Endothelial cell of umbilical vein (primary cell): ENCODE data around the gene FAAP100. TPM values are rescaled to one million over a fixed set of nuclear protein-coding genes. Genes with fewer than 3 reads are reported as not detected.
A peak's percentile ranks its signal among the peaks of the same experiment; 100 is the strongest.

Experiments
- BruUV-seq: library from RNA; stranded (reverse); fragments of 400-500 nt; replicated peaks from 2 replicates; lab custom pipeline; 2021; lab: Mats Ljungman, UMichigan
- CTCF ChIA-PET: fragments of 300-600, 350-600 bp; sonication (Branson Sonifier 250); formaldehyde crosslinking; loops from one replicate; lab custom pipeline; 2021; ENCODE audit warnings: antibody characterized with exemption, inconsistent platforms; lab: Charles Lee
- POLR2A ChIA-PET: fragments of 300-600, 350-600 bp; sonication (Branson Sonifier 250); formaldehyde crosslinking; loops from one replicate; lab custom pipeline; 2021; ENCODE audit warnings: antibody characterized with exemption, inconsistent platforms; lab: Charles Lee
- DNase-seq: peaks from one replicate; pipeline ENCODE4 v3.0.0-alpha.2; 2011; ENCODE audit warnings: low read depth, low spot score
- FAIRE-seq: peaks from 2 replicates; lab custom pipeline; 2011; peaks lifted over from hg19 to GRCh38; lab: Jason Lieb, UNC
- H2AFZ ChIP-seq: 2 replicates; pipeline ENCODE4 v1.6.0; 2012; ENCODE audit warnings: low read depth, low read length, control low read depth, inconsistent platforms
- H3K27ac ChIP-seq: 2 replicates; pipeline ENCODE4 v1.5.1; 2011; ENCODE audit warnings: low read depth, mild to moderate bottlenecking, control low read depth, low read length, moderate library complexity; ENCODE audit not compliant: insufficient read depth
- H3K27me3 ChIP-seq, 2 experiments: 2 replicates each; pipeline versions ENCODE4 v1.6.0 to v1.6.1; 2011; ENCODE audit warnings: low read length in 2 of 2, mixed read lengths in 1 of 2; ENCODE audit not compliant: control insufficient read depth in 2 of 2, insufficient read depth in 2 of 2
- H3K36me3 ChIP-seq, 2 experiments: 2 replicates in 1 of 2; 3 replicates in 1 of 2; pipeline ENCODE4 v1.5.1; 2011; ENCODE audit warnings: low read length in 2 of 2, mild to moderate bottlenecking in 1 of 2, moderate library complexity in 1 of 2; ENCODE audit not compliant: control insufficient read depth in 2 of 2, insufficient read depth in 2 of 2; ENCODE audit errors: extremely low read depth in 1 of 2
- H3K4me1 ChIP-seq: 3 replicates; pipeline ENCODE4 v1.5.1; 2011; ENCODE audit warnings: mild to moderate bottlenecking, low read length; ENCODE audit not compliant: control insufficient read depth, insufficient read depth; ENCODE audit errors: extremely low read depth
- H3K4me2 ChIP-seq: 2 replicates; pipeline ENCODE4 v1.6.1; 2011; ENCODE audit warnings: low read length, control low read depth, mixed read lengths; ENCODE audit not compliant: insufficient read depth
- H3K4me3 ChIP-seq, 3 experiments: fragments of 200-600 bp in 1 of 3; sonication (generic), shearing (Covaris generic) in 1 of 3; replicated peaks in 1 of 3; 2 replicates each; pipeline ENCODE4 v1.5.1; 2011 to 2016; ENCODE audit warnings: control low read depth in 3 of 3, low read length in 3 of 3, mild to moderate bottlenecking in 2 of 3, inconsistent platforms in 1 of 3, low read depth in 1 of 3, moderate library complexity in 1 of 3; ENCODE audit not compliant: insufficient read depth in 1 of 3
- H3K79me2 ChIP-seq: 2 replicates; pipeline ENCODE4 v1.6.0; 2012; ENCODE audit warnings: low read length, inconsistent platforms; ENCODE audit not compliant: control insufficient read depth, insufficient read depth
- H3K9ac ChIP-seq: replicated peaks from 2 replicates; pipeline ENCODE3; 2011; ENCODE audit warnings: low read length, control low read depth; ENCODE audit not compliant: insufficient read depth; ENCODE audit errors: extremely low read depth
- H3K9me1 ChIP-seq: replicated peaks from 3 replicates; pipeline ENCODE4 v1.6.0; 2011; ENCODE audit warnings: mild to moderate bottlenecking, low read length; ENCODE audit not compliant: control insufficient read depth, insufficient read depth; ENCODE audit errors: extremely low read depth
- H3K9me3 ChIP-seq: replicated peaks from 2 replicates; pipeline ENCODE4 v1.5.1; 2012; ENCODE audit warnings: low read length, inconsistent platforms; ENCODE audit not compliant: control insufficient read depth, insufficient read depth
- H4K20me1 ChIP-seq: replicated peaks from 2 replicates; pipeline ENCODE3; 2011; ENCODE audit warnings: mild to moderate bottlenecking, low read length; ENCODE audit not compliant: control insufficient read depth, insufficient read depth; ENCODE audit errors: extremely low read depth
- EZH2 ChIP-seq: IDR thresholded peaks from 2 replicates; pipeline ENCODE4 v1.6.1; 2012; ENCODE audit warnings: borderline replicate concordance, low read depth, mild to moderate bottlenecking, moderate library complexity, low read length, inconsistent platforms; ENCODE audit not compliant: severe bottlenecking
- GATA2 ChIP-seq: IDR thresholded peaks from 2 replicates; pipeline ENCODE4 v1.7.0; 2011; ENCODE audit warnings: low read depth, mild to moderate bottlenecking, moderate library complexity, mixed read lengths, low read length; ENCODE audit not compliant: insufficient read length, insufficient read depth
- JUN ChIP-seq: IDR thresholded peaks from 2 replicates; pipeline ENCODE4 v1.6.1; 2011; ENCODE audit warnings: borderline replicate concordance, low read depth; ENCODE audit not compliant: insufficient read length, insufficient read depth
- POLR2A ChIP-seq: IDR thresholded peaks from 2 replicates; pipeline ENCODE4 v1.6.1; 2012; ENCODE audit warnings: low read depth, mild to moderate bottlenecking, control low read depth, low read length
- dilution Hi-C: fragments of 300-500 bp; cut with MboI; formaldehyde crosslinking; loops from one replicate; pipeline ENCODE4 v1.15.0; 2019; ENCODE audit warnings: low sequenced_read_pairs; ENCODE audit not compliant: extremely low pct_ligation_motif_present
- intact Hi-C: fragments of 100-400 bp; cut with micrococcal nuclease; formaldehyde crosslinking; loops from one replicate; pipeline ENCODE4 v1.10.0; 2022
- polyA plus RNA-seq, 4 experiments: library from polyadenylated mRNA; depleted of rRNA in 3 of 4; stranded (reverse) in 3 of 4; unstranded in 1 of 4; fragments of >200 nt; gene quantifications; 2 replicates each; pipeline versions ENCODE4 v1.2.1 to v1.2.3, GENCODE V29; 2011 to 2012; ENCODE audit warnings: missing spikeins in 1 of 4
- total RNA-seq: library from RNA; stranded (reverse); gene quantifications from 2 replicates; pipeline ENCODE4 v1.2.3, GENCODE V29; 2021
- TF ChIP-seq, protein P1 (sequence below): IDR thresholded peaks from 2 replicates; pipeline ENCODE4 v1.6.1; 2011; ENCODE audit not compliant: insufficient read depth, insufficient read length
- TF ChIP-seq, protein P2 (sequence below), 2 donors: IDR thresholded peaks; 1 replicate in 1 of 2; 2 replicates in 1 of 2; pipeline ENCODE4 v1.5.1; 2011; ENCODE audit warnings: low read length in 2 of 2, mild to moderate bottlenecking in 2 of 2, moderate library complexity in 2 of 2, control low read depth in 1 of 2, inconsistent platforms in 1 of 2, low read depth in 1 of 2; ENCODE audit not compliant: insufficient read depth in 1 of 2; ENCODE audit errors: extremely low read depth in 1 of 2

The FAAP100 gene
- total and polyA plus RNA-seq, 2 donors (not counting 3 experiments of a cell fraction or from before 2014, with no cell fraction given): 35.4 to 54.3 TPM

DNA sequence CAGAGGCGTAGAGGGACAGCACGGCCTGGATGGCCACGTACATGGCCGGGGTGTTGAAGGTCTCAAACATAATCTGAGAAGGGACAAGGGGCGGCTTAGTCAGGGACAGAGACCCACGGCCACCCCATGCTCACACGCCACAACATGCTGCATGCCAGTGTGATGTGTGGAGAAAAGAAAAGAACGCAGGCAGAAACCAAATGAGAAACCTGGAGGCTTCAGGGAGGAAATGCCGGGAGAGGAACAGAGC, 40.7 kb downstream of the FAAP100 start:
- H3K36me3 ChIP-seq: peaks cover 15 to 24% of the 10 kb centered on the region in 2 experiments
- DNase-seq (peak; percentile 30), FAIRE-seq (peak; percentile 70)
- CTCF ChIA-PET: interaction anchor here (2.4 kb wide), 1 partner anchor 27 kb away, joined by 11 read pairs; no protein-coding TSS in a partner anchor
- peak overlapping the region; percentile 81 for H3K9ac ChIP-seq
- intact Hi-C loops (loop anchor here (5.0 kb wide), 1 partner anchor 259 kb away; no protein-coding TSS in a partner anchor), dilution Hi-C loops (no loop called here)
- peak overlapping the region; percentile 6 for H3K4me2 ChIP-seq
- peak overlapping the region; percentile 42 to 93 (median 78) for H3K4me3 ChIP-seq
- TF ChIP-seq, protein P1, sequence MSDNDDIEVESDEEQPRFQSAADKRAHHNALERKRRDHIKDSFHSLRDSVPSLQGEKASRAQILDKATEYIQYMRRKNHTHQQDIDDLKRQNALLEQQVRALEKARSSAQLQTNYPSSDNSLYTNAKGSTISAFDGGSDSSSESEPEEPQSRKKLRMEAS: no peak
- TF ChIP-seq GATA2: no peak
- TF ChIP-seq, protein P2, sequence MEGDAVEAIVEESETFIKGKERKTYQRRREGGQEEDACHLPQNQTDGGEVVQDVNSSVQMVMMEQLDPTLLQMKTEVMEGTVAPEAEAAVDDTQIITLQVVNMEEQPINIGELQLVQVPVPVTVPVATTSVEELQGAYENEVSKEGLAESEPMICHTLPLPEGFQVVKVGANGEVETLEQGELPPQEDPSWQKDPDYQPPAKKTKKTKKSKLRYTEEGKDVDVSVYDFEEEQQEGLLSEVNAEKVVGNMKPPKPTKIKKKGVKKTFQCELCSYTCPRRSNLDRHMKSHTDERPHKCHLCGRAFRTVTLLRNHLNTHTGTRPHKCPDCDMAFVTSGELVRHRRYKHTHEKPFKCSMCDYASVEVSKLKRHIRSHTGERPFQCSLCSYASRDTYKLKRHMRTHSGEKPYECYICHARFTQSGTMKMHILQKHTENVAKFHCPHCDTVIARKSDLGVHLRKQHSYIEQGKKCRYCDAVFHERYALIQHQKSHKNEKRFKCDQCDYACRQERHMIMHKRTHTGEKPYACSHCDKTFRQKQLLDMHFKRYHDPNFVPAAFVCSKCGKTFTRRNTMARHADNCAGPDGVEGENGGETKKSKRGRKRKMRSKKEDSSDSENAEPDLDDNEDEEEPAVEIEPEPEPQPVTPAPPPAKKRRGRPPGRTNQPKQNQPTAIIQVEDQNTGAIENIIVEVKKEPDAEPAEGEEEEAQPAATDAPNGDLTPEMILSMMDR (IDR thresholded peaks at IDR 0.05; ENCODE audit: extremely low read depth in 1 of 2, insufficient read depth in 1 of 2, low read depth in 1 of 2, low read length in 2 of 2): no peak
- TF ChIP-seq POLR2A: no peak
- no peak for TF ChIP-seq JUN
- TF ChIP-seq EZH2: no peak
- no peaks in the 10 kb centered on the region for H3K9me3 ChIP-seq
- POLR2A ChIA-PET: interaction anchor here (1.1 to 1.9 kb wide), 4 partner anchors 21 to 116 kb away, joined by 3 to 6 read pairs (median 3); partner anchors contain the start of gene BAHCC1
- no peaks in the 10 kb centered on the region for H3K9me1 ChIP-seq
- peaks cover 31% of the 10 kb centered on the region for H3K4me1 ChIP-seq
- H4K20me1 ChIP-seq: peaks cover 2% of the 10 kb centered on the region
- no TSS peak for BruUV-seq
- no peak overlapping the region for H3K27ac ChIP-seq
- H3K27me3 ChIP-seq: no peaks in the 10 kb centered on the region
- H2AFZ ChIP-seq: no peak overlapping the region
- peaks cover 51% of the 10 kb centered on the region for H3K79me2 ChIP-seq
